ENCODE data around the gene C10orf67.

DNA sequence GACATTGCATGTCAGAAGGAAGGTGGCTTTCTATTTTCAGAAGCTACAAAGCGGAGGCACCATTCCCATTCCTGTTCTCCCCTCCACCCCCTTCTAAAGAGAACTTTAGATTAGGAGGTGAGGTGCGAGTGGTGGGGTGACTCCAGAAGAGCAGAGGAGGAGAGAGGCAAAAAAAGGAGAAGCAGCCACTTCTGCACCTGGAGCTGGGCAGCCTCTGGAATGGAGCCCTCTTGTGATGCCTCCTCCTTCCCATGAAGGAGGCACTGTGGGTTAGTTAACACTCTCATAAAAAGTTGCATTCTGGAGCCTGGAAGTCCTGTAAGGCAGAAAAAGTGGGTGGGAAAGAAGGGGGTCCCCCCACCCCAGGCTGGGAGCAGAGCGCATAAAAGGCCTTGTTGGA is 147.7 kb downstream of the C10orf67 start:
- TF ChIP-seq, protein P1, sequence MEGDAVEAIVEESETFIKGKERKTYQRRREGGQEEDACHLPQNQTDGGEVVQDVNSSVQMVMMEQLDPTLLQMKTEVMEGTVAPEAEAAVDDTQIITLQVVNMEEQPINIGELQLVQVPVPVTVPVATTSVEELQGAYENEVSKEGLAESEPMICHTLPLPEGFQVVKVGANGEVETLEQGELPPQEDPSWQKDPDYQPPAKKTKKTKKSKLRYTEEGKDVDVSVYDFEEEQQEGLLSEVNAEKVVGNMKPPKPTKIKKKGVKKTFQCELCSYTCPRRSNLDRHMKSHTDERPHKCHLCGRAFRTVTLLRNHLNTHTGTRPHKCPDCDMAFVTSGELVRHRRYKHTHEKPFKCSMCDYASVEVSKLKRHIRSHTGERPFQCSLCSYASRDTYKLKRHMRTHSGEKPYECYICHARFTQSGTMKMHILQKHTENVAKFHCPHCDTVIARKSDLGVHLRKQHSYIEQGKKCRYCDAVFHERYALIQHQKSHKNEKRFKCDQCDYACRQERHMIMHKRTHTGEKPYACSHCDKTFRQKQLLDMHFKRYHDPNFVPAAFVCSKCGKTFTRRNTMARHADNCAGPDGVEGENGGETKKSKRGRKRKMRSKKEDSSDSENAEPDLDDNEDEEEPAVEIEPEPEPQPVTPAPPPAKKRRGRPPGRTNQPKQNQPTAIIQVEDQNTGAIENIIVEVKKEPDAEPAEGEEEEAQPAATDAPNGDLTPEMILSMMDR (IDR thresholded peaks at IDR 0.05 in 4 of 5, conservative IDR thresholded peaks at IDR 0.05 in 1 of 5): no peak
- TF ChIP-seq POLR2A (IDR thresholded peaks at IDR 0.05): no peak
